T-helper 2 cell treated with Interferon-gamma antibody and Interleukin-4, amounts not matched to agents 100 ng/mL and 5 ng/mL, for 36 hours (primary cell): Measurements from ENCODE around the gene GALNTL6. TPM values are rescaled to one million over a fixed set of nuclear protein-coding genes. Genes with fewer than 3 reads are reported as not detected.

ENCODE experiments used
- intact Hi-C: fragments of 100-400 bp; cut with micrococcal nuclease; formaldehyde crosslinking; loops from one replicate; pipeline ENCODE4 v1.15.1; 2023
- total RNA-seq: library from RNA; stranded (reverse); gene quantifications from 2 replicates; pipeline ENCODE4 v1.2.3, GENCODE V29; 2022

GALNTL6 gene
- total RNA-seq, 1 donor from 2014 or later: not detected

GRCh38 chr4:172978848-172979247 is 1165.6 kb downstream of the GALNTL6 start:
- intact Hi-C loops: no loop called here

- intact Hi-C loops: no loop called here
These were observed 1166.1 kb downstream of the GALNTL6 start for GRCh38 chr4:172979332-172979731.

GRCh38 chr4:172980219-172980618 is 1167.0 kb downstream of the GALNTL6 start:
- intact Hi-C loops: no loop called here

GRCh38 chr4:172982151-172982590 is 1169.0 kb downstream of the GALNTL6 start:
- intact Hi-C loops: no loop called here

GRCh38 chr4:172983014-172983413 is 1169.8 kb downstream of the GALNTL6 start:
- intact Hi-C loops: no loop called here

GRCh38 chr4:172983631-172984030 is 1170.4 kb downstream of the GALNTL6 start:
- intact Hi-C loops: no loop called here

- intact Hi-C loops: no loop called here
These were observed 1172.3 kb downstream of the GALNTL6 start for GRCh38 chr4:172985552-172985951.

- intact Hi-C loops: no loop called here
These were observed 1172.9 kb downstream of the GALNTL6 start for GRCh38 chr4:172986114-172986513.

- intact Hi-C loops: no loop called here
These were observed 1177.0 kb downstream of the GALNTL6 start for GRCh38 chr4:172989984-172990820.

- intact Hi-C loops: no loop called here
These were observed 1179.6 kb downstream of the GALNTL6 start for GRCh38 chr4:172992648-172993378.

GRCh38 chr4:172995161-172995560 is 1182.0 kb downstream of the GALNTL6 start:
- intact Hi-C loops: no loop called here

- intact Hi-C loops: no loop called here
These were observed 1182.5 kb downstream of the GALNTL6 start for GRCh38 chr4:172995704-172996103.

- intact Hi-C loops: no loop called here
These were observed 1183.5 kb downstream of the GALNTL6 start for GRCh38 chr4:172996571-172997216.

GRCh38 chr4:172997217-172997609 is 1184.0 kb downstream of the GALNTL6 start:
- intact Hi-C loops: no loop called here

- intact Hi-C loops: no loop called here
These were observed 1184.7 kb downstream of the GALNTL6 start for GRCh38 chr4:172997856-172998255.

- intact Hi-C loops: no loop called here
These were observed 1185.6 kb downstream of the GALNTL6 start for GRCh38 chr4:172998527-172999469.

GRCh38 chr4:173001571-173001970 is 1188.4 kb downstream of the GALNTL6 start:
- intact Hi-C loops: no loop called here

GRCh38 chr4:173002830-173003561 is 1189.8 kb downstream of the GALNTL6 start:
- intact Hi-C loops: no loop called here

GRCh38 chr4:173005912-173006633 is 1192.9 kb downstream of the GALNTL6 start:
- intact Hi-C loops: no loop called here
